GM12801 (cell line): Measurements from ENCODE around the gene SLC51A.

Experiments
- TF ChIP-seq, protein P1 (sequence below): IDR thresholded peaks from one replicate; pipeline ENCODE4 v1.5.1; 2011; ENCODE audit warnings: control low read depth; ENCODE audit not compliant: insufficient read length; ENCODE audit errors: extremely low read depth

The SLC51A gene

DNA sequence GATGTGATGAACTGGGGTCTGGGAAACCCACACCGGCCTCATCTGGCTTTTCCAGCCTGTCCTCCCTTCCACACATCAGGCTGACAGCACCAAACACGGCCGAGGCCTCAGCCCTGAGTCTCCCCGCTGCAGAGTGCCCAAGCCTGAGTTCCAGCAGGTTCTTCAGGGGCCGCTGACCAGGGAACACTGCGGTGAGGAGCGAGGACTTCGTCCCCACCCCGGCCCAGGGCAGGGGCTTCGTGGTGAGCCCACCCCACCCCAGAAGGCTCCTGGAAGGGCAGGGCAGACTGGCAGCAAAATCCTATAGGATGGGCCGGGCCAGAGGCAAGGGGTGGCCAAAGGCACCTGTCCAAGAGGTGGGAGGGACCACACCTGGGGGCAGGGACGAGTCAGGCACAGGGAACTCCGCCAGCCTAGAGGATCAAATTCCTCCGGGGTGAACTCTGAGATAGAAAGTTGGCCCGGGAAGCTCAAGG lies at the start of gene SLC51A:
TSS of gene SLC51A (plus strand) at position 446 of the 476 bp plus-strand sequence. CDS start 179 bp downstream, outside the sequence.
- TF ChIP-seq, protein P1, sequence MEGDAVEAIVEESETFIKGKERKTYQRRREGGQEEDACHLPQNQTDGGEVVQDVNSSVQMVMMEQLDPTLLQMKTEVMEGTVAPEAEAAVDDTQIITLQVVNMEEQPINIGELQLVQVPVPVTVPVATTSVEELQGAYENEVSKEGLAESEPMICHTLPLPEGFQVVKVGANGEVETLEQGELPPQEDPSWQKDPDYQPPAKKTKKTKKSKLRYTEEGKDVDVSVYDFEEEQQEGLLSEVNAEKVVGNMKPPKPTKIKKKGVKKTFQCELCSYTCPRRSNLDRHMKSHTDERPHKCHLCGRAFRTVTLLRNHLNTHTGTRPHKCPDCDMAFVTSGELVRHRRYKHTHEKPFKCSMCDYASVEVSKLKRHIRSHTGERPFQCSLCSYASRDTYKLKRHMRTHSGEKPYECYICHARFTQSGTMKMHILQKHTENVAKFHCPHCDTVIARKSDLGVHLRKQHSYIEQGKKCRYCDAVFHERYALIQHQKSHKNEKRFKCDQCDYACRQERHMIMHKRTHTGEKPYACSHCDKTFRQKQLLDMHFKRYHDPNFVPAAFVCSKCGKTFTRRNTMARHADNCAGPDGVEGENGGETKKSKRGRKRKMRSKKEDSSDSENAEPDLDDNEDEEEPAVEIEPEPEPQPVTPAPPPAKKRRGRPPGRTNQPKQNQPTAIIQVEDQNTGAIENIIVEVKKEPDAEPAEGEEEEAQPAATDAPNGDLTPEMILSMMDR: no peak

DNA sequence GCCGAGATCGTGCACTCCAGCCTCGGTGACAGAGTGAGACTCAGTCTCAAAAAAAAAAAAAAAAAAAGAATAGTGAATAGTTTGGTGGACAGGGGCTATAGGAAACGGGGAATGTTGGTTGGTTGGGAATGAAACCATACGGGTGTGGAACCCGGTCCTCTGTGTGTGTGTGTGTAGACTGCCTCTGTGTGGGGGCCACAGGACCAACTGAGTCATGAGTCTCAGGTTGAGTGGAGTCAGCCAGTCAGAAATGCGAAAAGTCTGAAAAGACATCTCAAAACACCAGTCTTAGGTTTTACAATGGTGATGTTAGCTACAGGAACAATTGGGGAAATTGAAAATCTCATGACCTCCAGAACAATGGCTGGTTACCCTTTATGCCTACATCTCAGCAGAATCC lies 49.6 kb upstream of the SLC51A start:
- TF ChIP-seq, protein P1: no peak

DNA sequence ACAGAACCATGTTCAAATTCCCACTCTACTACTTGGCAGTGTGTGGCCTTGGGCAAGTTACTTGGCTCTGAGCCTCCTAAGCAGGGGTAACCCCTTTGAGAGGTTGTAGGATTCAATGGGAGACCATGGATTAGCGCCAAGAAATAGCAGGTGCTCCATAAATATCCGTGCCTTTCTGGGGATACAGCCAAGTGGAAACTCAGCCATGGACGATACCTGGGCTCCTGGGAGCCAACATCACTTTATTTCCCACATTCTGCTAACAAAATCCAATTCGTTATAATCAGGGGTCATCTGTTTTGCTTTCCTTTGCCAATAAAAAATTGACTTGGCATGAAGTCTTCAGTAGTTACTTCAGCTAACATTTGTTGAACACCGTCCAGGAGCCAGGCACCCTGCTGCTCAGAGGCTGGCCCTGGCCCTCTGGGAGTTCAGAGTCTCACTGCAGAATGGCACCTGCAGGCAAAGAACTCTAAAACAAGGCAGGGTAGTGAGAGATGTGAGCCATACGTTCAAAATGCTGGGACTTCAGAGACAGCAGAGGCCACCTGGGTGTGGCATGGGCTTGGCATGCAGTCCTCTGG lies 47.4 kb upstream of the SLC51A start:
- TF ChIP-seq, protein P1: no peak

DNA sequence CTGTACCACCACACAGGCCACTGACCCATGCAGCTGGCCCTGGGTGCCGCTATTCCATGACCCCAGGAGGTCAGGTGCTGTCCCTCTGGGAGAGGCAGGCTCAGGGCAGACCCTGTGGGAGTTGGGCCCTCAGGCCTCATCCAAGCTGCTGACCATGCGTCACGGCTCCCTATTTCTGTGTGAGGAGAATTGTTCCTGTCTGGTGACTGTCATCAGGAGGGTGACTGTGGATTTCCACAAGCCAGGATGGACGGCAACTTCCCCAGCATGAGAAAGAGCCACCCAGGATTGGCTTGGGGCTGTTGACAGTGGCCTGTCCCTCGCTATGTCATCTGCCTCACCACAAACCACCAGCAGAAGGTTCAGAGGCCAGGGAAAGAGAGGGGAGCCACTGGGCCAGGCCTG lies 46.5 kb upstream of the SLC51A start:
- TF ChIP-seq, protein P1: no peak

DNA sequence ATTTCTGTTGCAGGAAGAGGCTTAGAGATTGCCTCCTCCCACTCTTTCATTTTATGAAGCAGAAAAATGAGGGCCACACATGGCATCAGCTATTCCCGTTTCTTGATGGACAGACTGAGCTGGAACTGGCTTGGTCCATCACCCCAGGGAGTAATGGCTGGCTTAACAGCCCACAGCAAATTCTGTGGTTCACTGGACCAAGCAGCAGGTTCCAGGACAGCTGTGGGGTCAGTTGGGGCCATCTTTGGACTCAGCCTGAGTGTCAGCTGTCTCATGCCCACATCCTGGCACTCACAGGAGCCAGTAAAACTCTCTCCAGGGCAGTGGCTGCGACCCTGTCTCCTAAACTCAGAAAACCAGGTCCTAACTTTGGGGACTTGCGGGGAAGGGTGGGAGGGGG lies 41.7 kb upstream of the SLC51A start:
- TF ChIP-seq, protein P1: no peak

DNA sequence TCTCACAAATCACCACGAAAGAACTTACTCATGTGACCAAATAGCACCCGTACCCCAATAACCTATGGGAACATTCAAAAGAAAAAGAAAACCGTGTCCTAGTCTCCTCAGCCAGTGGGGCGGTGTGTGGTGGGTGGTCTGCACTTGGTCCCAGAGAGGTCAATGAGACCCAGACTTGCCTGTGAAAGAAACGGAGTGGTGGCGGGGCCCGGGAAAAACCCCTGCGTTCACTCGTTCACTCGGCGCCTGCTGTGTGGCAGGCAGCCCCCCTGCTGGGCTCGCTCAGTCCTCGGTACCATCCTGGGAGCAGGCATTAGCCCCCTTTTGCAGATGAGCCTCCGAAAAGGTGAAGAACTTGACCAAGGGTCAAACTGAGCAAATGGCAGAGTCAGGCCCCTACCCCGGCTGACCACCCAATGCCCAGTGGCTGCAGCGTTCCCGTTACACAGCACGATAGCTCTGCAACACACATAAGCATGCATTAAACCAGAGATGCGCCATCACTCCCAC lies 41.2 kb upstream of the SLC51A start:
- TF ChIP-seq, protein P1: no peak

DNA sequence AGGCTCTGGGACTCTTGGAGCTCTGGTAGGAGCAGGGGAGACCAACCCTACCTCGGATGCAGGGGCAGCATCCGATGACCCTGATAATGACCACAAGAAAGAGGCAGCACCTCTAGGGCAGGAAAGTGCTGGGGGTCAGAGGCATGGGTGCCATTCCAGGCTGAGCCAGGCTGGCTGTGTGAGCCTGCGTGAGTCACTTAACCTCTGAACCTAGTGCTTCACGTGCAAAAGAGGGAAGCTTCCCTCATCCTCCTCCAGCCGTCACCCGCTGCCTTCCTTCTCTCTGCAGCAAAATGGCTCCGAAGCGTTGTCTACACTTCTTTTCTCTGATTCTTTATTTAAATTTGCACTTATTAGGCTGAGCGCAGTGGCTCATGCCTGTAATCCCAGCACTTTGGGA lies 40.6 kb upstream of the SLC51A start:
- TF ChIP-seq, protein P1: no peak
